ENCODE results near the gene TMEM123.

Gene TMEM123

DNA sequence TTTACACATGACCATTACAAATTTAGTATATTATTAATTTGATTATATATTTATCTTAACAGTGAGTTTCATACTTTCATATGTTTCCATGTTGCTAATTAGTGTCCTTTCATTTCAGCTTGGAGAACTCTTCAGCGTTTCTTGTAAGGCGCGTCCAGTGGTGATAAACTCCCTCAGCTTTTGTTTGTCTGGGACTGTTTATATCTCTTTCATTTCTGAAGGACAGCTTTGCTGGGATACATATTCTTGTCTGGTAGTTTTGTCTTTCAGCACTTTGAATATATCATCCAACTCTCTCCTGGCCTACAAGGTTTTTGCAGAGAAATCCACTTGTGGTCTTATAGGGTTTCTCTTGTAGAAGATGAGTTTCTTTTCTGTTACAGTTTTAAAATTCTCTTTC, 93.2 kb downstream of the TMEM123 start:
- DNase-seq (ENCODE audit: low read depth) = no peak

GRCh38 chr11:102357116-102357515, 95.4 kb downstream of the TMEM123 start:
- no peak for DNase-seq (ENCODE audit: low read depth)

DNA sequence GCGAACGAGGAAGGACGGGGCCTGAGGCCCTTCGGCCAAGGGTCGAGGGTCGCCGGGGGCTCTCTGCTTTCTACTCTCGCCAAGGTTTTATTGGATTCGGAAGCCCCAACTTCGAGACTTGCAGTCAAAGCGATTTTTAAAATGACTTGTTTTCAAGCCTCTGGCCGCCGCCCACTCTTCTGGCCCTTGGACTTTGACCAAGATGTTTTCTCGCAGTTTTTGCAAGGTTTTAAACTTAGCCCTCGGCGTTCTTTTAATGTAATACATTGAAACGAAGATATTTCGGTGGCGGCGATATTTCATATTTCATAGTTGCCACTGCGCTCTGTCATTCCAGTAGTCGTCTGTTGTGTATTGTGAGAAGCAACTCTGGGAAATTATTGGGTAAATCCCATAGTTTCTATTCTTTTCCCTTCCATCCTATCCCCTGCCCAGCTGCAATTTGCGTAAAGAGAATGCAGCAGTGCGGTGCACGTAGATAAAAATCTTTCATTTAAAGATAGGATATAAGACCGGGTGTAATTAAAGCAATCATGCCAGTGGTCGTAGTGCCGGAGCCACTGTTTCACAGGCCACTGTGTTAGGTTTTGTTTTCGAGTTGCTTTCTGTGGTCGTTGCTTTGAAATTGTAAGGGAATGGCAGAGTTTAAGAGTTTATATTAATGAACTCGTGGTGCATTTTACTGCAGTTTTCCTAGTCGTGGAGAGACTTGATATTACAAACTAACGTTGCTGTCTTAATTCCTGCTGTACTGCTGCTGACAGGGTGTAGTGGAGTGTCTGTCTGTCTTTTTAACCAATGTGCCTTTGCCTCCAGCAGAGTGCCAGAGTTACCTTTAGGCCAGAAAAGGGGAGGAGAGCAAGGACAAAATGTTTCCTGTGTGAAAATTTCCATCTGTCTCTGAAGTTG, 104.8 kb downstream of the TMEM123 start:
- DNase-seq (ENCODE audit: low read depth) = no peak

- peak; percentile 89 for DNase-seq (ENCODE audit: low read depth)
Measured at GRCh38 chr11:102346748-102347461, 105.7 kb downstream of the TMEM123 start, which contains the start of gene BIRC2. Gene BIRC2 (plus strand): TSS chr11:102347214. CDS start chr11:102349855, 2,641 bp downstream.

DNA sequence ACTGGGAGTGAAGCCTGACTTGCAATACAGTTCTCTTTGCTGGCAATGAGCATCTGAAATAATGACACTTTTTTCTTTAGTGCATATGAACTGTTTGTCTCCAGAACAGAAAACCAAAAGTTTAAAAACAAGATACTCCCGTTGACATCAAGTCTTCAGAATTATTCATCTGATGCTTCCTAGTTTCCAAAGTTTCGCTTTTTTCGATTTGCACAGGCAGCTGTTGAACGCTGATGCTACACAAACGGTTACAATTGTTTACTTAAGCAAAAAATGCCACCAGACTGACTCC, 106.2 kb downstream of the TMEM123 start:
- no peak for DNase-seq (ENCODE audit: low read depth)
